CD4-positive, alpha-beta T cell treated with Interleukin-21 for 1 hour (primary cell): Measurements from ENCODE around the gene NMD3.
"Not testable (repeated sequence)": the region's sequence is repeated elsewhere in the genome, so short reads cannot be mapped to it uniquely, and the experiment has no call there.

Experiments used
- DNase-seq: peaks from one replicate; pipeline ENCODE4 v3.0.0-alpha.2; 2020

NMD3 gene

DNA sequence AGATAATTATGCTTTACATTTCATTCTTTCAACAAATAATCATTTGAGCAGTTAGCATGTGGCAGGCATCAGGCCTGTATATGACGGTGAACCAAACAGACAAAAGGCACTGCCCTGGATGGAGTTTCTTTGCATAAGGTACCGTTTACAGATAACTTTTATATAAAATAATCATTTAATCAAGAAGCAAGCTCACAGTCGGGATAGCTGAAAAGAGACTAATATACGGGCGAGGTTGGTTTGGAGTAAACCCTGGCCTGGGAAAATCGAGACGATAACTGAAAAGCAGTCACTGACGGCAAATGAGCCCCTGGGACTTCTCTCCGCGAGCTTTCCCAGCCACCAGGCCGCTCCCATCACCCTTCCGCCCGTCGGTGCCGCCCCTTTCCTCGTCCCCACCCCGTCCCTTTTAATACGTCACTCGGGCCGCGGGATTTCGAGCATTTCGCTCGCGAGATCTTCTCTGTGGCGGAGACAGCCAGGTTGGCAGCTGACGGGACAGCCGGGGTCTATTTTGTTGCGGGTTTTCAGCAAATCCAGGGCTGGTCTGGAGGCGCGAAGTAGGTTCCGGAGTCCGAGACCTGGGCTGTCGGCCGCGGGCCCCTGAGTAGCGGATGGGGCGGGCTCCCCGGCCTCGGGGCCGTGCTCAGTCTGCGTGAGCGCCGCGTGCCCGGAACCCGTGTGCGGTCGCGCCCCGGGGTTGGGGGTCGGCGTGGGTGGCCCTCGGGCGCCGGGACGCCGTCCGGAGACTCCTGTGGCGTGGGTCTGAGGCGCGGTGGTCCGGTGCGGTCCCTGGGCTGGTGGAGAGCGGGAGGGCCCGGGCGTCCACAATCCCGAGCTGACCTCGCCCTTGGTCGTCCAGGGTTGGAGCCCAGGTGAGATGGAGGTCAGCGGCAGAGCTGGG is at the start of gene NMD3:
TSS of gene NMD3 (plus strand) at position 462 of the 904 bp plus-strand sequence. CDS start 703 bp downstream, outside the sequence.
- DNase-seq = peak; percentile 94

DNA sequence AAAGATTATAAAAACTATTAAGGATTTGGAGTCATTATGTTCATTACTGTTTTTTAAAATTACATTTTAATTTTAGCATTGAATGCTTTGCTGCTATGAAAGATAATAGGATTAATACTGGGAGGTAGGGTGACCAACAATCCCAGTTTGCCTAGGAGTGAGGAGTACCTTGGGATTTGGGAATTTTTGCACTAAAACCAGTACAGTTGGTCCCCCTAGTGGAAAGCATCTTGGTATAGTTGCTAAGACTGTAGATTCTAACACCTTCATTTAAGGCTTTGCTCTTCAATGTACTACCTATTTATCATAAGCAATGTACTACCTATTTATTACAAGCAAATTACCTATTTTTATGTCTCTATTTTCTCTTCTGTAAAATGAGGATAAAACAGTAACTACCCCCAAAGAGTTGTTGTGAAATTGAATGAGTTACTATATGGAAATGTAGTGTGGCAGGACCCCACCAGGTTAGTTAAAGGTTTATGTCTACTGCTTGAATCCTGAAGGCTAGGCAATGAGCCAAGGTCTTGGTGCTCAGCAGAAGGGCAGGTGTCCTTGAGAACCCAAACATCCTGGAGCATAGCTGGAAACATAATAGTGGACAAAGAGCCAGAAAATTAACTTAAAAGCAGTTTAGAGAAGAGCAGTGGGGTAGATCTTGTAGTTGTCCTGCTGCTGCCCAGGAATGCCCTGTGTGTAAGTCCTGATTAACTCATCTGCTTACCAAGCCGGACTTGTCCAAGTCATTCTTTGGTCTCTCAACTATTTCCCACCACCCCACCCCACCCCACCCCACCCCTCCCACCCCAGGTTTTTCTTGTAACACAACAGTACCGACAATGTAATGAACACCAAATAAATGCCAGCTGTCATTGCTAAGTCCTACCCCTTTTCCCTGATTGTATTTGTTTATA is 49.2 kb upstream of the NMD3 start:
- DNase-seq = no peak

DNA sequence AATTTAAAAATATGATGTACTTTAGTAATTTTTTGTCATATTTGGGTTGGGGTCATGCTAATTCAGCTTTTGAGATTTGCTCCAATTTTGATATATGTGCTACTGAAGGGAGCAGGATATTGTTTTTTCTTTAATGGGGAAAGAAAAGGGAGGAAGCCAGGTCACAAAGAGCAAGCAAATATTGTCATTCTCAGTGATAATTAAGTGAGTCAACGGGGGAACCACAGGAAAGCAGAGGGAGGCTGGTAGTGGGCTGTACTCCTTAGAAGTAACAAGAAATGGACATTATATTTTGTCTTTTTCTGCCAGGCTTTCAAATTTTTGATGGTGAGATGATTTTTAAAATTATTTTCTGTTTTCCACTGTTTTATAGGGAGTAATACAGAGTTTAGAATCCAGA is 45.6 kb upstream of the NMD3 start:
- DNase-seq = no peak

DNA sequence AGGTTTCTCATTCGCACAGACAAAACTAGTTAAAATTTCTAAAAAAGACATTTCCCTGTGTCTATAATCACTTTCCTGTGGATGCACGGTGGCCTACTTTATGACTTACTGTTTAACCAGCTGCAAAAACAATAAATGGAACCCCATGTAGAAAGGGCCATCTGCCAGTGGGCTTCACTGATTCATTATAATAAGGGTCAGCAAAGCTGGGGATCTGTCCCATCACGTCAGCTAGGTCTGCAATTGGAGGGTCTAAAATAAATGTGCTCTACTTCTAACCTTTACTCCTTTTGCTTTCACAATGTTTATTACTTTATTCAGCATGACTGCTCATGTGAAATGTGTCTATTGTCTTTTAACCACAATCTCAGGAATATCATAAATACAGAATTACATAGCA is 43.1 kb upstream of the NMD3 start:
- DNase-seq = no peak

DNA sequence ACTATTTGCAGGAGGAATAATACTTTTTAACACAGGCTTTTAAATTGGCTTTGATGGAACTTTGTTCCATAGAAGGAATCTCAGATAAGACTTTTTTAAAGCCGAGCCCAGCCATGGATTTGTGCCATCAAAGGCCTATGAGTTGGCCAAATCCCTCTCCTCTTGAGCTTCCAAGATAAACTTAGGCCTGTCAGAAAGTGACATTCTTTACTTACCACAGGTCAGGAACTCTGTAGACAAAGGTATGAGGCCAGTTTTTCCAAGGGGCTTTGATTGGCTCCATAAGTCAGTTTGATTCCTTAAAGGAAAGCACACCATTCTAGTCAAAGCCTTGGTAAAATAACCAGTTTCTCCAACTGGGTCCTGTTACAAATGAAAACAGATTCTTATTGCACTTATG is 39.7 kb upstream of the NMD3 start:
- DNase-seq = not testable (repeated sequence)

DNA sequence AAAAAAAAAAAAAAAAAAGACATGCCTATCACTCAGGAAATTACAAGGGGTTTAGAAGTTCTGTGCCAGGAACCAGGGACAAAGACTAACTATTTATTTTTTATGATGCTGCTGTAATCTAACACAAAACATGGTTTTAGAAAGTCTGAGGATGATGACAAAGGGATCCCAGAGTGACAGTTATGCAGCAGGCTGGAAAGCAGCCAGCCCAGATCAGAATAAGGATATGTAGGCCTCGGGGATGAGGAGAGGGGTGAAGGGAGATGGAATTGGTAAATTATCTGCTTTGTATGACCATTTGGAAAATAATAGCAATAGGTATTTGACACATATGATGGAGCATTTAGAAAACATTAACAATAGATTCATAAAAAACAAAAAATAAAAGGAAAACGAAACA is 34.1 kb upstream of the NMD3 start:
- no peak for DNase-seq

DNA sequence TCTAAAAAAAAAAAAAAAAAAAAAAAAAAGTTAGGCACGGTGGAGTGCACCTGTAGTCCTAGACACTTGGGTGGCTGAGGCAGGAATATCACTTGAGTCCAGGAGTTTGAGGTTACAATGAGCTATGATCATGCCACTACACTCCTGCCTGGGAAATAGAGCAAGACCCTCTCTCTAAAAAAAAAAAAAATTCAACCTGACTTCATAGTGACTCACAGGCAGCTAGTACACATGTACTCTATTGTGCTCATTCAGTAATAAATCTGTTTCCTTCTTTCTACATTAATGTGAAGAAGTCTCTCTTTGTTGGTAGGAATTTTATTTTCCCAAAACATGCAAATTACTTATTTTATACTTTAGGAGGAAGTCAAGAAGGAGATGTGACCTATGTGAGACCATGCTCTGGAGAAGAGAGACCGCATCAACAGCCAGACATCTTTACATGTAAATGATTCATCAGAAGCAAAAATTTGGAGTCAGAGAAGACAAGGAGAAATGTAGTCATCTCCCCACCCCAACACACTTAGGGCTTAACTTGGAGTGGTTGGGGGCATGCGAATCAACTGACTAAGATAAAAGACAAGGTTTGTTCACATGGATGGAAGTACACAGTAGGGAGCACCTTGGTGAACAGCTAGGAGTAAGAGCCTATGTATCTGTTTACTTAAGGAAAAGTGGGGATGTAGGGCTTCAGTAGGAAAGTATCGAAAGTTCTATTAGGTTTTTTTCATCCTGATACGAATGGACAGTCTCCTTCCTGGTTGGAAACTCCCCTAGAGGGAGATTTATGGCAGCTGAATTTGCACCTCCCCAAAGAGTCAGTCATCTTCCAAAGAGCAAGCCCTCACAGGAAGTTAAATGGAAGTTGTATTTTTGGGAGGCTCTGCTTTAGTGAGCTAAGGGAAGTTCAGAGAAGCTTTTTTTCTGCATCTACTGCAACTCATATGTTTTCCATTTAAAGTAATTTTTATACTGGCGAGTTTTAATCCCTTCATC is 23.0 kb upstream of the NMD3 start:
- DNase-seq = no peak

DNA sequence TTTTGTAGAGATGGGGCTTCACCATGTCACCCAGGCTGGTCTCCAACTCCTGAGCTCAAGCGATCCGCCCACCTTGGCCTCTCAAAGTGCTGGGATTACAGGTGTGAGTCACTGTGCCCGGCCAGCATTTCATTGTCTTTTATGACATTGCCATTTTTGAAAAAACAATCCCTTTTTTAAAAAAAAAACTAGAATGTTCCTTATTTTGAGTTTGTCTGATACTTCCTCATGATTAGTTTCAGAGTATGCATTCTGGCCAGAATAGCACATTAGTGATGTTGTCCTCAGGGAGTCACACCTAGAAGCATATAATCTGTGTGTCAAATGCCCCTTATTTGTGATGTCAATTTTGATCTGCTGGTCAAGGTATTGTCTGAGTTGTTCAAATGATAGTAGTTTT is 21.2 kb upstream of the NMD3 start:
- no peak for DNase-seq

DNA sequence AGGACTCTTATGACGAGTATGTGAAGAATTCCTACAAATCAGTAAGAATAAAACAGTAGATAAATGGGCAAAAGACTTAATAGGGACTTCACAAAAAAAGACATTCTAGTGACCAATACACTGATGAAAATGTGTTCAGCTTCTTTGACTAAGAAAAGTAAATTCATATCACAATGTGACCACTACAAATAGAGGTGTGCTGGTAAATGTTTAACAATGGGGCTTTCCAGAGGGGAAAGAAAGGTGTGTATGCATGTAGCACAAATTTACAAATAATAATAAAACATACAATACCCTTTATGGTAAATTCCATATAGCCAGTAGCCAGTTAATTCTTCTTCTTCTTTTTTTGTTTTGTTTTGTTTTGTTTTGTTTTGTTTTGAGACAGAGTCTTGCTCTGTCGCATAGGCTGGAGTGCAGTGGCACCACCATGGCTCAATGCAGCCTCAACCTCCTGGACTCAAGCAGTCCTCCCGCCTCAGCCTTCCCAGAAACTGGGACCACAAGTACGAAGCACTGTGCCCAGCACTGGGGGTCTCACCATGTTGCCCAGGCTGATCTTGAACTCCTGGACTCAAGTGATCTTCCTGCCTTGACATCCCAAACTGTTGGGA is 17.5 kb upstream of the NMD3 start:
- DNase-seq = no peak

DNA sequence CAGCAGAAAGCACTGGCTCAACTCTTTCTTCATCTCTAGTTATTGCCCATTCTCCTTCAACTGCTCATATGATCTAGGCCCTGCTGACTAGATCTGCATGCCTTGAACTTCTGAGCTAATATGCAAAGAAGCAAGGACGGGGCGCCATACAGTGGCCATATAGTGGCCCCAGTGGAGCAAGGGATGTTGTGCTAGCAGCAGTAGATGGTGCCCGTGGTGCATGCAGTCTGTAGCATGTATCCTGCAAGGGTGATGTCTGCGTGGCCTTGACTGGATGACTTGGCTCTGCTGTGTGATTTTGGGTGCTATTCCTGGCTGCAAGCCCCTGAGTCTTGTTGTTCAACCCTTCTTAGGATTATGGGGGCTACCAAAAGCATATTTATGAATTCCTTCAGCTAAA is 12.2 kb upstream of the NMD3 start:
- no peak for DNase-seq

DNA sequence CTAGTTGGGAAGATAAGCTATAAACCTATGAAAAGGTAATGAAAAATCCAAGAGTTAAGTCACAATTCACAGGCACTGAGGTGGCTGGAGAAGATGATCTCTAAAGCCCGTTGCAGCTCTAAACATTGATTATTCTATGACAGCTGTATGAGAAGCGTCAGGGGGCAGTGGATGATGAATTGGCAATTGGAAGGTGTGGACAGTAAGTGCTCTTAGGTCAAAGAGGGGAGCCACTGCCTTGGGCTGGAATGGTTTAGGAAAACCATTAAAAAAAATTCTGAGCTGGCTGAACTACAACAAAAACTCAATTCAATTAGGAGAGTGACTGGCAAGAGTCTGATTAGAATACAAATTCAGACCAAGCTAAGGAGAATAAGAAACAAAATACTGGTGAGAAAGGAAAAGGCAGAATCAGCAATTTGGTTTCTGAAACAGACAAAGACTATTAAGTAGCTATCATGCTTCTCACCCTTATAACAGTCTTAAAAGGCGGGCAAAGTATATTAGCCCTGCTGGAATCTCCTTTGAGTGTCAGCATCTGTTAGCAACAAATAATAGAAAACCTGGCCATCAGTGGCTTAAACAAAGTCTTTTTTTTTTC is 8.8 kb upstream of the NMD3 start:
- DNase-seq = no peak

DNA sequence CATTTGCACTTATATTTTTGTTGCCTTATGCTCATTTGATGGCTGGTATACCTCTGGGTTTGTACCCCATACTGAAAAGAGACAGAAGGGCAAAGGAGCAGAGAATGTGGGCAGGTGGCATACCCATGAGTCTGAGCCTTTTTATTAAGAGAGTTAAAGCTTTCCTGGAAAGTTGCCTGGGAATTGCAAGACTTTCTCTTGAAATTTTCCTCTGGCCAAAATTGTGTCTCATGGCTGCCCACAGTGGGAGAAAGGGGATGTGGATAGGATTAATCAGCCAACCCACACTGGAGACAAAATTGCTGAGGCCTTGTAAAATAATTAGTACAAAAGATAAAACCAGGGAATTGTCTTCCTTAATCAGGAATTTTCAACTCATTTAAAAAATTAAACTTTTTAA is 8.2 kb upstream of the NMD3 start:
- no peak for DNase-seq

DNA sequence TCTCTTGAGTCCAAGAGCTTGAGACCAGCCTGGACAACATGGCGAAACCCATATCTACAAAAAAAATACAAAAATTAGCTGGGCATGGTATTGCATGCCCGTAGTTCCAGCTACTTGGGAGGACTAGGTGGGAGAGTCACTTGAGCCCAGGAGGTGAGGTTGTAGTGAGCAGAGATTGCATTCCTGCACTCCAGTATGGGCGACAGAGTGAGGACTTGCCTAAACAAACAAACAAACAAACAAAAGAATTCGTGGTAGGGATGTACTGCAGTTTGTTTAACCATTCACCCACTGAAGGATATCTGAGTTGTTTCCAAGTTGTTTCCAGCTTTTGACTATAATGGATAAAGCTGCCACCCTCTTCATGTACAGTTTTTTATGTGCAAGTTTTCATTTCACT is 7.5 kb upstream of the NMD3 start:
- no peak for DNase-seq

DNA sequence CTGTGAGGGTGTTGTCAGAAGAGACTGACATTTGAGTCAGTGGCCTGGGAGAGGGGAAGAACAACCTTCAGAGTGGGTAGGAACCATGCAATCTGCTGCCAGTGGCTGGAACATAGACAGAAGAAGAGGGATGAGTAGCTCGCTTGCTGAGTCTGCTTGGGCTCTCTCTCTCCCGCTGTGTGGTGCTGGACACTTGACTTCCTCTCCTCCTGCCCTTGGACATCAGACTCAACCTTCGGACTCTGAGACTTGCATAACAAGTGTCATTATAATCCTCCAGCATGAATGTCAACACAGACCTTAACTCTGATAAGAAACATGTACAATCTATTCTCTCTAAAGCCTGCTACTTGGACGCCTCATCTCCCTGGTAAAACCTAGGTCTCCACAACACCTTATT is 5.9 kb upstream of the NMD3 start:
- no peak for DNase-seq

DNA sequence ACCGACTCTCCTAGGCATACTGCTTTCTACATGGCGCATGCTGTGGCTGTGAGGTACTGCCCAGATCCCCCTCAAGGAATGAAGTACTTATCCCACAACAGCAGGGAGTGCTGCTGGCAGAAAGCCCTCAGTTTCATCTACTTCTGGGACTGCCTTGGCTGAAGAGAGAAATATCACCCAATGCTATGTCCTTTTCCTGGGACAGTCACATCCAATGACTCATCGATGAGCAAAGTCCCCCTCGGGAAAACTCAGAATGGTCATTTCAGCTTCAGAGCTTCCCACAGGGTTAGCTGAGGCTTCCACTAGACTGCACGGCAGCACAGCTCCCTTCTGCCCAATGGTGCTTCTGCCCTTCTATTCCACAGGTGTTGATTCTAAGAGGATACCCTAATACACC is 3.6 kb upstream of the NMD3 start:
- no peak for DNase-seq

DNA sequence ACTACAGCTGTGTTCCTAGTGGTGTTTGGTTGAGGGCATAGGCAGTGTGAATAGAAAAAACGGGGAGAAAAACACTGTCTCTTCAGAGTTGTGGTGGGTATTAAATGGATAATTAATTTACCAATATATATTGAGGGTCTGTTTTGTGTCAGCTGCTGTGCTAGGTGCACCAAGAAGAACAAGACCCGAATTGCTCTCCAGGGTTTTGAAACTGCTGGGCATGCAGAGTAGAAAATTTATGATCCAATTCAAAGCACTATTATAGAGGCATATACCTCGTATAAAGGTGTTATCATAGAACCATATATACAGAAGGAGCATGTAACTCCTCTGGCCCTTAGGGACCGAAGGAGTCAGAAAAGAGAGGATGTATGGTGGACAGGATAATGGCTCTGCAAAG is 1.6 kb upstream of the NMD3 start:
- DNase-seq = no peak

DNA sequence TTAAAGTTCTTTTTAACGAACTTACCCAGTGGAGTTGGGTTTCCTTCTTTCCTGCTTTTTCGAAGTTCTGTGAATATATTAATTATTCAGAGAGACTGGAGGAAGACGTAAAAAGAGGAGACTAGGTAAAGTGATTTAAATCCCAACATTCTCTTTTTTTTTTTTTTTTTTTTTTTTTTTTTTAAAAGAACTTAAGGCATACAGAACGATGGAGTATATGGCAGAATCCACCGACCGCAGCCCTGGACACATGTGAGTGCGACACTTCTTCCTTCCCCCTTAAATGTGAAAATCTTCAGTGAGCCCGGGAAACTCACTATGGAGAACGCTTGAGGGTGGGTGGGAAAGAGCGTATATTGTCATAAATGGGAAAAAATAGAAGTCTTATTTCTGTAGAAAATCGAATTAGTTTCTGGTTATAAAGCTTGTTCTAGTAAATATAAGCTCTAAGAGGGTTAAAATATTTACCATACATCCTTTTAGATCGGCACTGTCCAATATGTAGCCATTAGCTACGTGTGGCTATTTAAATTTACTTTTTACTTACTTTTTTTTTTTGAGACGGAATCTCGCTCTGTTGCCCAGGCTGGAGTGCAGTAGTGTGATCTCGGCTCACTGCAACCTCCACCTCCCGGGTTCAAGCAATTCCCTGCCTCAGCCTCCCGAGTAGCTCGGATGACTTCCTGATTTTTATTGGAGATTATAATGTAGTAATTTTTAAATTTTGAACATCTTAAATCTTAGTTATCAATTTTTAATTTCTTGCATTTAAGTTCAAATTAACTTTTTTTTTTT is 892 bp downstream of the NMD3 start:
- peak; percentile 21 for DNase-seq

DNA sequence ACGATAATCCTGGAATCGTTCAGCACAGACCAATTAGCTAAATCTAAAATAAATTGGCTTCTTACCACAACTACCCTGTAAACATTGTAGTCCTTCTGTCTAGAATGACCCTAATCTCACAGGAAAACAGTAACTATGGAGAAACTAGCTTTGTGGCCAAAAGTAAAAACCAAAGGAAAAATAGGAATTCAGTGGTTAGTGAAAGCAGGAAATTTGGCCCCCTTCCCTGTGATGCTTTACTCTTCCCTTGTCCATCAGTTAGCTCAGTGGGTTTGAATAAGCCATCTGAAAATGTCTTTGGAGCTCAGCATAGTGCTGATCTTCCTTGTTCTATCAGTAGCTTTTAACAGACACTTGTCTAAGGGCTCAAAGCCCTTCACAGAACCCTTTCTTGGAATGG is 1.6 kb downstream of the NMD3 start:
- DNase-seq = no peak

DNA sequence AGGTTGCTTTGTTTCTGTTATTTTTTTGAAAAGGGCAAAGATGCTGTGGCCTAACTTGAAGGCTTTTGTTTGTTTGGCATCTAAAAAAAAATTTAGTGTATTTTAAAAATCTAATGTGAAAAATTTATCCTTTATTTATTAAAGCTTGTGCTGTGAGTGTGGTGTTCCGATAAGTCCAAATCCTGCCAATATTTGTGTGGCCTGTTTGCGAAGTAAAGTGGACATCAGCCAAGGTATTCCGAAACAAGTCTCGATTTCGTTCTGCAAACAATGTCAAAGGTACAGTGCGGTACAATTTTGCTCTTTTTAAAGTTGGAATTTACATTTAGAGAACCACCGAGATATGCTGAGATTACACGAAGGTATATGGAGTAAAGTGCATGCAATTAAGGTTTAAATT is 3.7 kb downstream of the NMD3 start:
- DNase-seq = no peak

DNA sequence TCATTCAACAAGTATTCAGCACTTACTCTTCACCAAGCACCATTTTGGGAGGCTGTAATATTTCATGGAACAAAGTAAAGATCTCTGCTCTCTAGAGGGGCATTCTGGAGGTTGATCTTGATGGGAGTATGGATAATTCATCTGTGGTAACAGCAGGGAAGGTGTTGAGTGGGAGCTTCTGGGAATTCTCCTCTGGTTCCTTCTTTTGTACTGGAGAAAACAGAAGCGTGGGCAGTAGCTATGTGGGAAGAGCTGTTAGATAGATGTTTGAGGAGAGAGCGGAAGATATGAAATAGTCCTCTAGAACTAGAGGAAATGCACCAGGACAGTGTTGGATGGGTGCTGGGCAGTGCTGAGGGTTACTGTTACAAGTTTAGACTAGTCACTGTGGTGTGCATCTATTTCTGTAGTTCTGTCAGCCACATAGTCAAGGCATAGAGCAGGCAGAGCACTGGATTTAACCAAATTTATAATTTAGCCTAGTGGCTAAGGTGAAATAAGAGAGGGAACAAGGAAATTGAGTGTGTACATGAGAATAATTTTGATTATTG is 9.6 kb downstream of the NMD3 start:
- no peak for DNase-seq

DNA sequence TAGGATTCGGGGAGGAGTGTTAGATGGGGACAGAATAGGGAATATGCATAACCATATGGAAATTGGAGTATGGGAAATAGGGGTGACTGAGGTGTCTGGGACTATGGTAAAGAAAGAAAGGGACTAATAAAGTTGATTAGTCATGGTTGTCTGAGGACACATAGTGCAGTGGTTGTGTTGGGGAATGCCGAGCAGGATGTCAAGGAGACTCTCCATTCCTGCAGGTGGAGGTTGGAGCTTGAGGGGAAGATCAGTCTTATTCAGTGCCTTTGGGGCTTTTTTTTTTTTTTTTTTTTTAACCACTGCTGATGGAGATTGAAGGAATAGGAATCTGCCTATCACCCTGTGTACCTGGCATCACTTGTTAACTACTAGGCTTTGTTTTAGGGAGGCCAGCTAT is 10.8 kb downstream of the NMD3 start:
- no peak for DNase-seq
